Memory B cell (primary cell): ENCODE data around the gene MYOZ1.

Experiments
- ATAC-seq: fragments of 150-1000 bp; cut with Tn5 transposase; 2 replicates; pipeline ENCODE4 v1.10.0; 2021; ENCODE audit warnings: low read depth, mild to moderate bottlenecking, moderate library complexity
- DNase-seq, 2 donors: peaks; one replicate each; pipeline ENCODE4 v3.0.0; 2022; ENCODE audit warnings: low spot score in 2 of 2
- H3K27ac Mint-ChIP-seq: one replicate; pipeline ENCODE4 v1.8.0; 2022; ENCODE audit warnings: mild to moderate bottlenecking, moderate library complexity, mixed read lengths
- H3K27me3 Mint-ChIP-seq: one replicate; pipeline ENCODE4 v1.8.0; 2022; ENCODE audit warnings: mixed read lengths
- H3K36me3 Mint-ChIP-seq: one replicate; pipeline ENCODE4 v1.8.0; 2022; ENCODE audit warnings: mild to moderate bottlenecking, mixed read lengths
- H3K4me1 Mint-ChIP-seq: one replicate; pipeline ENCODE4 v1.8.0; 2022; ENCODE audit warnings: mixed read lengths
- H3K4me3 Mint-ChIP-seq: one replicate; pipeline ENCODE4 v1.8.0; 2022; ENCODE audit warnings: mild to moderate bottlenecking, moderate library complexity, mixed read lengths
- H3K9me3 Mint-ChIP-seq: one replicate; pipeline ENCODE4 v1.8.0; 2022; ENCODE audit warnings: mixed read lengths

The MYOZ1 gene

GRCh38 chr10:73597346-73597745 is 43.9 kb downstream of the MYOZ1 start:
- DNase-seq, result no peak
- no peak overlapping the region for H3K27ac Mint-ChIP-seq
- H3K36me3 Mint-ChIP-seq, result no peaks in the 10 kb centered on the region
- H3K4me3 Mint-ChIP-seq, result no peak overlapping the region
- H3K9me3 Mint-ChIP-seq, result no peaks in the 10 kb centered on the region
- ATAC-seq, result no peak
- no peaks in the 10 kb centered on the region for H3K4me1 Mint-ChIP-seq
- no peaks in the 10 kb centered on the region for H3K27me3 Mint-ChIP-seq

- Mint-ChIP-seq H3K36me3 (no peaks in the 10 kb centered on the region), H3K4me1 (peaks cover 8% of the 10 kb centered on the region), H3K27me3 (no peaks in the 10 kb centered on the region), H3K9me3 (no peaks in the 10 kb centered on the region), H3K27ac (no peak overlapping the region), H3K4me3 (no peak overlapping the region)
- DNase-seq (no peak), ATAC-seq (no peak)
Observed at GRCh38 chr10:73593812-73594211, 47.5 kb downstream of the MYOZ1 start.

GRCh38 chr10:73593110-73593509 is 48.2 kb downstream of the MYOZ1 start:
- H3K27me3 Mint-ChIP-seq, result no peaks in the 10 kb centered on the region
- H3K4me3 Mint-ChIP-seq, result no peak overlapping the region
- no peaks in the 10 kb centered on the region for H3K9me3 Mint-ChIP-seq
- H3K27ac Mint-ChIP-seq, result no peak overlapping the region
- no peak for DNase-seq
- peaks cover 8% of the 10 kb centered on the region for H3K4me1 Mint-ChIP-seq
- no peaks in the 10 kb centered on the region for H3K36me3 Mint-ChIP-seq
- no peak for ATAC-seq

GRCh38 chr10:73591935-73592699 is 49.2 kb downstream of the MYOZ1 start:
- Mint-ChIP-seq H3K4me1 (peaks cover 8% of the 10 kb centered on the region), H3K4me3 (peak overlapping the region; percentile 2), H3K9me3 (no peaks in the 10 kb centered on the region), H3K27ac (no peak overlapping the region), H3K36me3 (no peaks in the 10 kb centered on the region), H3K27me3 (no peaks in the 10 kb centered on the region)
- ATAC-seq (peak; percentile 81), DNase-seq (peak in 1 of 2 donors; percentile 4)

- peak within 1 kb of the TSS; percentile 2 for H3K4me3 Mint-ChIP-seq
- peaks cover 2% of the 10 kb centered on the region for H3K36me3 Mint-ChIP-seq
- H3K9me3 Mint-ChIP-seq, result peaks cover 1% of the 10 kb centered on the region
- H3K27ac Mint-ChIP-seq, result no peak within 1 kb of the TSS
- ATAC-seq (no peak), DNase-seq (no peak)
- H3K27me3 Mint-ChIP-seq, result no peaks in the 10 kb centered on the region
- peaks cover 8% of the 10 kb centered on the region for H3K4me1 Mint-ChIP-seq
Observed at GRCh38 chr10:73590881-73591799, 50.1 kb downstream of the MYOZ1 start, which contains the start of gene USP54. Gene USP54, minus strand, starts transcription at chr10:73591342. Its CDS starts 15,684 bp downstream, at chr10:73575658.

- no peak overlapping the region for H3K27ac Mint-ChIP-seq
- H3K27me3 Mint-ChIP-seq, result no peaks in the 10 kb centered on the region
- H3K9me3 Mint-ChIP-seq, result peaks cover 3% of the 10 kb centered on the region
- no peak for ATAC-seq
- no peak overlapping the region for H3K4me3 Mint-ChIP-seq
- DNase-seq, result no peak
- peaks cover 4% of the 10 kb centered on the region for H3K36me3 Mint-ChIP-seq
- peaks cover 8% of the 10 kb centered on the region for H3K4me1 Mint-ChIP-seq
Observed at GRCh38 chr10:73589563-73590126, 51.6 kb downstream of the MYOZ1 start.

GRCh38 chr10:73588656-73589055 is 52.6 kb downstream of the MYOZ1 start:
- peaks cover 3% of the 10 kb centered on the region for H3K9me3 Mint-ChIP-seq
- no peak for DNase-seq

GRCh38 chr10:73586583-73586984 is 54.7 kb downstream of the MYOZ1 start:
- Mint-ChIP-seq H3K27ac (no peak overlapping the region), H3K4me1 (peaks cover 4% of the 10 kb centered on the region), H3K36me3 (peaks cover 4% of the 10 kb centered on the region), H3K4me3 (no peak overlapping the region), H3K27me3 (no peaks in the 10 kb centered on the region), H3K9me3 (peaks cover 3% of the 10 kb centered on the region)
- ATAC-seq, result no peak
- no peak for DNase-seq

More at GRCh38 chr10:73588656-73589055, 52.6 kb downstream of the MYOZ1 start:
- Mint-ChIP-seq H3K36me3 (peaks cover 4% of the 10 kb centered on the region), H3K27ac (no peak overlapping the region), H3K4me1 (peaks cover 8% of the 10 kb centered on the region), H3K4me3 (no peak overlapping the region), H3K27me3 (no peaks in the 10 kb centered on the region)
- no peak for ATAC-seq

GRCh38 chr10:73585327-73585726 is 55.9 kb downstream of the MYOZ1 start:
- DNase-seq (no peak), ATAC-seq (no peak)
- peaks cover 4% of the 10 kb centered on the region for H3K36me3 Mint-ChIP-seq
- no peaks in the 10 kb centered on the region for H3K27me3 Mint-ChIP-seq
- H3K27ac Mint-ChIP-seq, result no peak overlapping the region
- H3K4me1 Mint-ChIP-seq, result no peaks in the 10 kb centered on the region
- no peak overlapping the region for H3K4me3 Mint-ChIP-seq
- peaks cover 3% of the 10 kb centered on the region for H3K9me3 Mint-ChIP-seq

GRCh38 chr10:73584737-73585136 is 56.5 kb downstream of the MYOZ1 start:
- Mint-ChIP-seq H3K27ac (no peak overlapping the region), H3K4me3 (no peak overlapping the region), H3K36me3 (peaks cover 4% of the 10 kb centered on the region), H3K9me3 (peaks cover 3% of the 10 kb centered on the region), H3K4me1 (no peaks in the 10 kb centered on the region), H3K27me3 (no peaks in the 10 kb centered on the region)
- DNase-seq (no peak), ATAC-seq (no peak)

GRCh38 chr10:73581918-73582317 is 59.4 kb downstream of the MYOZ1 start:
- Mint-ChIP-seq H3K4me3 (no peak overlapping the region), H3K27ac (no peak overlapping the region), H3K36me3 (peaks cover 4% of the 10 kb centered on the region), H3K27me3 (no peaks in the 10 kb centered on the region), H3K4me1 (no peaks in the 10 kb centered on the region), H3K9me3 (peaks cover 3% of the 10 kb centered on the region)
- DNase-seq, result no peak
- no peak for ATAC-seq
